KOPT-K1 (cell line): Measurements from ENCODE around the gene PRRX1.

Experiments
- H3K27ac ChIP-seq: fragments of 200-600 bp; sonication (generic); 2 replicates; pipeline ENCODE4 v1.5.1; 2016; ENCODE audit warnings: antibody characterized with exemption, mild to moderate bottlenecking, low read depth, low read length; ENCODE audit not compliant: poor library complexity, severe bottlenecking
- H3K36me3 ChIP-seq: fragments of 200-600 bp; sonication (generic); 2 replicates; pipeline ENCODE4 v1.5.1; 2017; ENCODE audit warnings: antibody characterized with exemption, mild to moderate bottlenecking, low read length, moderate library complexity; ENCODE audit not compliant: insufficient read depth
- H3K9me3 ChIP-seq: fragments of 200-600 bp; sonication (generic); 2 replicates; pipeline ENCODE4 v1.5.1; 2017; ENCODE audit warnings: antibody characterized with exemption, low read length, mild to moderate bottlenecking; ENCODE audit not compliant: insufficient read depth, poor library complexity, severe bottlenecking

PRRX1 gene

GRCh38 chr1:170660871-170661645 is 2.9 kb upstream of the PRRX1 start:
- Histone ChIP-seq H3K36me3 (no peaks in the 10 kb centered on the region), H3K27ac (no peak overlapping the region), H3K9me3 (no peaks in the 10 kb centered on the region)

- no peaks in the 10 kb centered on the region for H3K36me3 ChIP-seq
- H3K9me3 ChIP-seq, result no peaks in the 10 kb centered on the region
- no peak overlapping the region for H3K27ac ChIP-seq
Measured at GRCh38 chr1:170661646-170662411, 2.1 kb upstream of the PRRX1 start.

GRCh38 chr1:170662561-170663403 is 1.1 kb upstream of the PRRX1 start:
- H3K9me3 ChIP-seq, result no peaks in the 10 kb centered on the region
- H3K27ac ChIP-seq, result no peak overlapping the region
- no peaks in the 10 kb centered on the region for H3K36me3 ChIP-seq

GRCh38 chr1:170663404-170664092 is 383 bp upstream of the PRRX1 start:
- no peaks in the 10 kb centered on the region for H3K9me3 ChIP-seq
- no peaks in the 10 kb centered on the region for H3K36me3 ChIP-seq
- H3K27ac ChIP-seq, result no peak overlapping the region

- Histone ChIP-seq H3K9me3 (no peaks in the 10 kb centered on the region), H3K27ac (no peak overlapping the region), H3K36me3 (no peaks in the 10 kb centered on the region)
Measured at GRCh38 chr1:170664828-170665612, 1.1 kb downstream of the PRRX1 start.

GRCh38 chr1:170665629-170666028 is 1.7 kb downstream of the PRRX1 start:
- H3K36me3 ChIP-seq, result no peaks in the 10 kb centered on the region
- no peak overlapping the region for H3K27ac ChIP-seq
- H3K9me3 ChIP-seq, result no peaks in the 10 kb centered on the region

- H3K36me3 ChIP-seq, result no peaks in the 10 kb centered on the region
- peaks cover 10% of the 10 kb centered on the region for H3K9me3 ChIP-seq
- no peak overlapping the region for H3K27ac ChIP-seq
Measured at GRCh38 chr1:170666541-170667254, 2.8 kb downstream of the PRRX1 start.

GRCh38 chr1:170668209-170669106 is 4.5 kb downstream of the PRRX1 start:
- Histone ChIP-seq H3K36me3 (no peaks in the 10 kb centered on the region), H3K9me3 (peaks cover 10% of the 10 kb centered on the region), H3K27ac (no peak overlapping the region)

- Histone ChIP-seq H3K36me3 (no peaks in the 10 kb centered on the region), H3K9me3 (peaks cover 10% of the 10 kb centered on the region), H3K27ac (no peak overlapping the region)
Measured at GRCh38 chr1:170669107-170669445, 5.1 kb downstream of the PRRX1 start.

- no peak overlapping the region for H3K27ac ChIP-seq
- no peaks in the 10 kb centered on the region for H3K36me3 ChIP-seq
- H3K9me3 ChIP-seq, result peaks cover 10% of the 10 kb centered on the region
Measured at GRCh38 chr1:170669586-170670530, 5.9 kb downstream of the PRRX1 start.

- Histone ChIP-seq H3K27ac (no peak overlapping the region), H3K9me3 (peaks cover 10% of the 10 kb centered on the region), H3K36me3 (no peaks in the 10 kb centered on the region)
Measured at GRCh38 chr1:170670802-170671628, 7.1 kb downstream of the PRRX1 start.
